Middle frontal gyrus (tissue), 1 donor: ENCODE measurements around the gene GOSR1.
"Not testable (repeated sequence)": the region's sequence is repeated elsewhere in the genome, so short reads cannot be mapped to it uniquely, and the experiment has no call there.

Source experiments
- DNase-seq: peaks from one replicate; pipeline ENCODE4 v3.0.0-alpha.2; 2015; ENCODE audit warnings: low spot score; ENCODE audit errors: extremely low spot score

GOSR1 gene

GRCh38 chr17:30505868-30506417 is 28.7 kb downstream of the GOSR1 start:
- DNase-seq: no peak

GRCh38 chr17:30506481-30506880 is 29.3 kb downstream of the GOSR1 start:
- DNase-seq: no peak

GRCh38 chr17:30513346-30513745 is 36.1 kb downstream of the GOSR1 start:
- no peak for DNase-seq

GRCh38 chr17:30514895-30515596 is 37.8 kb downstream of the GOSR1 start:
- DNase-seq: no peak

GRCh38 chr17:30517786-30518185 is 40.6 kb downstream of the GOSR1 start:
- DNase-seq: no peak

GRCh38 chr17:30519166-30519565 is 42.0 kb downstream of the GOSR1 start:
- no peak for DNase-seq

GRCh38 chr17:30519707-30520106 is 42.5 kb downstream of the GOSR1 start:
- DNase-seq: no peak

GRCh38 chr17:30520436-30520835 is 43.2 kb downstream of the GOSR1 start:
- DNase-seq: no peak

- DNase-seq: no peak
These were observed 43.7 kb downstream of the GOSR1 start for GRCh38 chr17:30520882-30521281.

- DNase-seq: no peak
These were observed 44.6 kb downstream of the GOSR1 start for GRCh38 chr17:30521766-30522165.

- DNase-seq: not testable (repeated sequence)
These were observed 46.0 kb downstream of the GOSR1 start for GRCh38 chr17:30523236-30523635.

- DNase-seq: no peak
These were observed 47.6 kb downstream of the GOSR1 start for GRCh38 chr17:30524847-30525246.

GRCh38 chr17:30526401-30526800 is 49.2 kb downstream of the GOSR1 start:
- DNase-seq: no peak

- DNase-seq: not testable (repeated sequence)
These were observed 51.5 kb downstream of the GOSR1 start for GRCh38 chr17:30528701-30529100.

GRCh38 chr17:30530346-30531025 is 53.3 kb downstream of the GOSR1 start:
- DNase-seq: no peak

GRCh38 chr17:30532871-30533270 is 55.7 kb downstream of the GOSR1 start:
- DNase-seq: no peak

GRCh38 chr17:30534298-30534697 is 57.1 kb downstream of the GOSR1 start:
- no peak for DNase-seq

- no peak for DNase-seq
These were observed 58.0 kb downstream of the GOSR1 start for GRCh38 chr17:30534938-30535921.

GRCh38 chr17:30536846-30537245 is 59.6 kb downstream of the GOSR1 start:
- not testable (repeated sequence) for DNase-seq

GRCh38 chr17:30537667-30538066 is 60.5 kb downstream of the GOSR1 start:
- not testable (repeated sequence) for DNase-seq

- DNase-seq: no peak
These were observed 64.6 kb downstream of the GOSR1 start for GRCh38 chr17:30541802-30542201.
